Neural progenitor cell (in vitro differentiated cells): Measurements from ENCODE around the gene MYO10. TPM values are rescaled to one million over a fixed set of nuclear protein-coding genes. Genes with fewer than 3 reads are reported as not detected.

Experiments used
- DNase-seq: peaks from one replicate; pipeline ENCODE4 v3.0.0-alpha.2; 2016; ENCODE audit warnings: low spot score
- H2AFZ ChIP-seq: fragments of 200-600 bp; sonication (generic); replicated peaks from 2 replicates; pipeline ENCODE4 v1.6.1; 2016; ENCODE audit warnings: antibody characterized with exemption
- H3F3A ChIP-seq: fragments of 200-600 bp; sonication (generic); 2 replicates; pipeline ENCODE4 v1.6.1; 2016; ENCODE audit warnings: antibody characterized with exemption, low read depth
- H3K27ac ChIP-seq: fragments of 200-600 bp; sonication (generic); 2 replicates; pipeline ENCODE4 v1.5.1; 2016; ENCODE audit warnings: mild to moderate bottlenecking
- H3K27me3 ChIP-seq: fragments of 200-600 bp; sonication (generic); 2 replicates; pipeline ENCODE4 v1.6.1; 2016; ENCODE audit warnings: mild to moderate bottlenecking, moderate library complexity
- H3K36me3 ChIP-seq: fragments of 200-600 bp; sonication (generic); 2 replicates; pipeline ENCODE4 v1.5.1; 2016
- H3K4me1 ChIP-seq: fragments of 200-600 bp; sonication (generic); 2 replicates; pipeline ENCODE4 v1.6.1; 2016; ENCODE audit warnings: mixed run types
- H3K4me2 ChIP-seq: fragments of 200-600 bp; sonication (generic); 2 replicates; pipeline ENCODE4 v1.6.1; 2016
- H3K4me3 ChIP-seq: fragments of 200-600 bp; sonication (generic); 2 replicates; pipeline ENCODE4 v1.5.1; 2016
- H3K79me2 ChIP-seq: fragments of 200-600 bp; sonication (generic); 2 replicates; pipeline ENCODE4 v1.6.1; 2016; ENCODE audit warnings: low read depth
- H3K9ac ChIP-seq: fragments of 200-600 bp; sonication (generic); 2 replicates; pipeline ENCODE4 v1.6.1; 2016
- H3K9me3 ChIP-seq: fragments of 200-600 bp; sonication (generic); 2 replicates; pipeline ENCODE4 v1.5.1; 2016; ENCODE audit warnings: low read depth
- H4K20me1 ChIP-seq: fragments of 200-600 bp; sonication (generic); 2 replicates; pipeline ENCODE4 v1.6.1; 2016; ENCODE audit warnings: low read depth
- H3K27ac Mint-ChIP-seq: 3 replicates; pipeline ENCODE4 v1.8.0; 2021; ENCODE audit warnings: mixed read lengths
- H3K27me3 Mint-ChIP-seq: 2 replicates; pipeline ENCODE4 v1.8.0; 2022; ENCODE audit warnings: low read depth, mild to moderate bottlenecking, inconsistent platforms, moderate library complexity, mixed read lengths; ENCODE audit not compliant: insufficient read depth
- H3K36me3 Mint-ChIP-seq: 3 replicates; pipeline ENCODE4 v1.8.0; 2021; ENCODE audit warnings: mixed read lengths
- H3K4me1 Mint-ChIP-seq: 3 replicates; pipeline ENCODE4 v1.8.0; 2021; ENCODE audit warnings: mixed read lengths
- H3K4me3 Mint-ChIP-seq: 3 replicates; pipeline ENCODE4 v1.8.0; 2021; ENCODE audit warnings: mild to moderate bottlenecking, moderate library complexity, mixed read lengths
- H3K9me3 Mint-ChIP-seq: 3 replicates; pipeline ENCODE4 v1.8.0; 2020; ENCODE audit warnings: mixed read lengths
- CTCF ChIP-seq: fragments of 200-600 bp; sonication (generic); IDR thresholded peaks from 2 replicates; pipeline ENCODE4 v1.5.1; 2017; ENCODE audit warnings: antibody characterized with exemption, mild to moderate bottlenecking
- EZH2 ChIP-seq: fragments of 200-600 bp; sonication (generic); IDR thresholded peaks from 2 replicates; pipeline ENCODE4 v1.6.1; 2017; ENCODE audit warnings: antibody characterized with exemption, mild to moderate bottlenecking, moderate library complexity
- EZH2phosphoT487 ChIP-seq: fragments of 200-600 bp; sonication (generic); IDR thresholded peaks from 2 replicates; pipeline ENCODE4 v1.6.1; 2017; ENCODE audit warnings: antibody characterized with exemption
- total RNA-seq: library from RNA; depleted of rRNA; stranded (reverse); fragments of >200 nt; gene quantifications from 2 replicates; pipeline ENCODE4 v1.2.3, GENCODE V29; 2015; ENCODE audit warnings: low replicate concordance

MYO10 gene
- total RNA-seq, 1 donor from 2014 or later, result 39.1 TPM

GRCh38 chr5:16930496-16930895 is 5.6 kb downstream of the MYO10 start:
- Histone ChIP-seq H3K79me2 (peaks cover 96% of the 10 kb centered on the region), H2AFZ (no peak overlapping the region), H4K20me1 (peaks cover 75% of the 10 kb centered on the region), H3K36me3 (no peaks in the 10 kb centered on the region), H3K4me1 (peaks cover 22% of the 10 kb centered on the region), H3K27me3 (peaks cover 10% of the 10 kb centered on the region), H3K4me2 (no peak overlapping the region), H3K9ac (no peak overlapping the region), H3K9me3 (no peaks in the 10 kb centered on the region), H3F3A (peaks cover 16% of the 10 kb centered on the region), H3K27ac (no peak overlapping the region), H3K4me3 (no peak overlapping the region)
- peak; percentile 32 for DNase-seq
- H3K4me3 Mint-ChIP-seq, result no peak overlapping the region
- H3K27me3 Mint-ChIP-seq, result peaks cover 2% of the 10 kb centered on the region
- no peak overlapping the region for H3K27ac Mint-ChIP-seq
- peaks cover 3% of the 10 kb centered on the region for H3K9me3 Mint-ChIP-seq
- peaks cover 45% of the 10 kb centered on the region for H3K4me1 Mint-ChIP-seq
- H3K36me3 Mint-ChIP-seq, result peaks cover 5% of the 10 kb centered on the region
- TF ChIP-seq EZH2 (no peak), CTCF (no peak), EZH2phosphoT487 (no peak)

GRCh38 chr5:16929831-16930230 is 6.3 kb downstream of the MYO10 start:
- H3K27me3 ChIP-seq, result peaks cover 7% of the 10 kb centered on the region
- DNase-seq, result no peak
- Mint-ChIP-seq H3K36me3 (peaks cover 5% of the 10 kb centered on the region), H3K4me1 (peaks cover 41% of the 10 kb centered on the region), H3K9me3 (peaks cover 3% of the 10 kb centered on the region), H3K27me3 (peaks cover 2% of the 10 kb centered on the region), H3K4me3 (no peak overlapping the region), H3K27ac (no peak overlapping the region)
- peaks cover 22% of the 10 kb centered on the region for H3K4me1 ChIP-seq
- TF ChIP-seq EZH2phosphoT487 (no peak), EZH2 (no peak), CTCF (no peak)
- no peaks in the 10 kb centered on the region for H3K36me3 ChIP-seq
- H3K4me2 ChIP-seq, result no peak overlapping the region
- H3K4me3 ChIP-seq, result no peak overlapping the region
- no peaks in the 10 kb centered on the region for H3K9me3 ChIP-seq
- H2AFZ ChIP-seq, result no peak overlapping the region
- no peak overlapping the region for H3K27ac ChIP-seq
- H3K79me2 ChIP-seq, result peaks cover 96% of the 10 kb centered on the region
- peaks cover 71% of the 10 kb centered on the region for H4K20me1 ChIP-seq
- no peak overlapping the region for H3K9ac ChIP-seq
- peaks cover 10% of the 10 kb centered on the region for H3F3A ChIP-seq

DNA sequence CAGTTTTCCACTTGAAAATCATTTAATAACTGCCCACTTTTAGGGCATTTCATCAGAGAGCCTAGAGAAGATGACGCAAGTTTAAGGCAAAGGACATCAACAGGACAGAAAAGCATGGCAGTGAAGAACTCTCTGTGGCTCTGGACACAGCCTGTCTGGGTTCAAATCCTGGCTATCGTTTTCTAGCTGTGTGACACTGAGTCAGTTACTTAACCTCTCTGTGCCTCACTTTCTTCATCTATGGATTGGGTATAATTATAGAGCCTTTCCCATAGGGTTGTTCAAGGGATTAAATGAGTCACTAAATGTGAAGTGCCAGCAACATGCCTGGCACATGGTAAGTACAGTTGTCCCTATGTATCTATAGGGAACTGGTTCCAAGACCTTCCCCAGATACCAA is 6.7 kb downstream of the MYO10 start:
- H3K9me3 ChIP-seq, result no peaks in the 10 kb centered on the region
- peaks cover 38% of the 10 kb centered on the region for H3K4me1 Mint-ChIP-seq
- no peak overlapping the region for H3K4me3 ChIP-seq
- peaks cover 96% of the 10 kb centered on the region for H3K79me2 ChIP-seq
- no peak overlapping the region for H3K27ac Mint-ChIP-seq
- H3K9me3 Mint-ChIP-seq, result peaks cover 3% of the 10 kb centered on the region
- no peaks in the 10 kb centered on the region for H3K36me3 ChIP-seq
- no peak overlapping the region for H3K9ac ChIP-seq
- peaks cover 9% of the 10 kb centered on the region for H3F3A ChIP-seq
- H2AFZ ChIP-seq, result no peak overlapping the region
- TF ChIP-seq EZH2phosphoT487 (no peak), EZH2 (no peak), CTCF (no peak)
- no peak for DNase-seq
- no peak overlapping the region for H3K4me2 ChIP-seq
- peaks cover 5% of the 10 kb centered on the region for H3K36me3 Mint-ChIP-seq
- peaks cover 66% of the 10 kb centered on the region for H4K20me1 ChIP-seq
- peaks cover 2% of the 10 kb centered on the region for H3K27me3 ChIP-seq
- peaks cover 2% of the 10 kb centered on the region for H3K27me3 Mint-ChIP-seq
- H3K4me3 Mint-ChIP-seq, result no peak overlapping the region
- peaks cover 18% of the 10 kb centered on the region for H3K4me1 ChIP-seq
- no peak overlapping the region for H3K27ac ChIP-seq
